HepG2 (cell line): ENCODE measurements around the gene DHCR7. TPM values are rescaled to one million over a fixed set of nuclear protein-coding genes. Genes with fewer than 3 reads are reported as not detected.

Experiments used
- ATAC-seq: fragments of 200-7000 bp; cut with Tn5 transposase; 3 replicates; pipeline ENCODE4 v1.9.1; 2020; ENCODE audit warnings: mild to moderate bottlenecking, moderate library complexity
- BruUV-seq: library from RNA; stranded (reverse); fragments of 400-500 nt; replicated peaks from 2 replicates; lab custom pipeline; 2021; lab: Mats Ljungman, UMichigan
- CTCF ChIA-PET: fragments of 300-600 bp; formaldehyde crosslinking; extraction: SDS; loops from one replicate; lab custom pipeline; 2021; ENCODE audit warnings: low total read pairs, inconsistent platforms, low intra/inter-chr PET ratio; lab: Yijun Ruan, JAX
- POLR2A ChIA-PET: fragments of 350-600 bp; sonication (Branson Sonifier 250); formaldehyde crosslinking; loops from one replicate; lab custom pipeline; 2020; ENCODE audit warnings: antibody characterized with exemption, inconsistent platforms; lab: Yijun Ruan, JAX
- DNase-seq: peaks from one replicate; pipeline ENCODE4 v3.0.0-alpha.2; 2015; ENCODE audit warnings: low spot score
- FAIRE-seq: peaks from 3 replicates; lab custom pipeline; 2011; peaks lifted over from hg19 to GRCh38; lab: Jason Lieb, UNC
- H2AFZ ChIP-seq: one replicate; pipeline ENCODE4 v1.6.1; 2011; ENCODE audit warnings: low read length, inconsistent platforms
- H3K27ac ChIP-seq: fragments of 300-600 bp; 3 replicates; pipeline ENCODE4 v1.8.0; 2011; ENCODE audit warnings: mixed run types, mild to moderate bottlenecking, mixed read lengths, low read length, inconsistent platforms; ENCODE audit not compliant: insufficient read depth; ENCODE audit errors: extremely low read length
- H3K27me3 ChIP-seq, 2 experiments: fragments of 200-600 bp in 1 of 2; 2 replicates in 1 of 2; 3 replicates in 1 of 2; pipeline versions ENCODE4 v1.6.0 to v1.8.0; 2011; ENCODE audit warnings: low read length in 2 of 2, mild to moderate bottlenecking in 2 of 2, moderate library complexity in 2 of 2, inconsistent platforms in 1 of 2; ENCODE audit not compliant: insufficient read depth in 2 of 2, control insufficient read depth in 1 of 2
- H3K36me3 ChIP-seq, 2 experiments: fragments of 200-600 bp in 1 of 2; replicated peaks in 1 of 2; 2 replicates in 1 of 2; 3 replicates in 1 of 2; pipeline versions ENCODE4 v1.5.1 to v1.8.0; 2011; ENCODE audit warnings: low read length in 2 of 2, inconsistent platforms in 1 of 2; ENCODE audit not compliant: insufficient read depth in 2 of 2, control insufficient read depth in 1 of 2
- H3K4me1 ChIP-seq: 2 replicates; pipeline ENCODE4 v1.5.1; 2012; ENCODE audit warnings: low read length, inconsistent platforms; ENCODE audit not compliant: insufficient read depth
- H3K4me2 ChIP-seq: 2 replicates; pipeline ENCODE4 v1.6.0; 2011; ENCODE audit warnings: low read depth, low read length, inconsistent platforms
- H3K4me3 ChIP-seq, 3 experiments: fragments of 200-600 bp in 1 of 3; sonication (generic), shearing (Covaris generic) in 1 of 3; replicated peaks in 1 of 3; 2 replicates each; pipeline ENCODE4 v1.5.1; 2011 to 2016; ENCODE audit warnings: low read length in 3 of 3, inconsistent platforms in 2 of 3, low read depth in 2 of 3, mild to moderate bottlenecking in 2 of 3, control low read depth in 1 of 3, mixed read lengths in 1 of 3; ENCODE audit not compliant: insufficient read depth in 1 of 3
- H3K79me2 ChIP-seq: one replicate; pipeline ENCODE4 v1.6.1; 2011; ENCODE audit warnings: low read length, inconsistent platforms; ENCODE audit not compliant: insufficient read depth
- H3K9ac ChIP-seq: 2 replicates; pipeline ENCODE4 v1.6.0; 2011; ENCODE audit warnings: mild to moderate bottlenecking, low read depth, low read length, inconsistent platforms; ENCODE audit not compliant: insufficient read depth
- H3K9me3 ChIP-seq: 2 replicates; pipeline ENCODE4 v1.5.1; 2012; ENCODE audit warnings: mild to moderate bottlenecking, low read length
- H4K20me1 ChIP-seq: 2 replicates; pipeline ENCODE4 v1.6.0; 2011; ENCODE audit warnings: inconsistent platforms, mild to moderate bottlenecking, low read length, moderate library complexity; ENCODE audit not compliant: insufficient read depth
- ADNP ChIP-seq: sonication (generic); formaldehyde crosslinking; IDR thresholded peaks from 2 replicates; pipeline ENCODE4 v1.4.0; 2020; ENCODE audit warnings: missing genetic modification reagents
- ASH2L ChIP-seq: fragments of 300-600, 200-600 bp; sonication (generic); IDR thresholded peaks from 2 replicates; pipeline ENCODE4 v1.7.0; 2017; ENCODE audit warnings: low read depth, mild to moderate bottlenecking, moderate library complexity, mixed read lengths, low read length; ENCODE audit not compliant: insufficient read length
- ATM ChIP-seq: fragments of 450-650 bp; IDR thresholded peaks from 2 replicates; pipeline ENCODE4 v1.7.1; 2017; ENCODE audit warnings: mild to moderate bottlenecking, borderline replicate concordance
- HOXA9 ChIP-seq: sonication (generic); formaldehyde crosslinking; IDR thresholded peaks from 2 replicates; pipeline ENCODE4 v1.8.1; 2022; ENCODE audit warnings: missing genetic modification reagents, mild to moderate bottlenecking, moderate library complexity, borderline replicate concordance
- HOXD1 ChIP-seq: sonication (generic); formaldehyde crosslinking; IDR thresholded peaks from 2 replicates; pipeline ENCODE4 v1.5.0; 2020; ENCODE audit warnings: missing genetic modification reagents
- ISL2 ChIP-seq: sonication (generic); formaldehyde crosslinking; IDR thresholded peaks from 2 replicates; pipeline ENCODE4 v1.5.0; 2020; ENCODE audit warnings: missing genetic modification reagents
- KDM2A ChIP-seq: sonication (generic); formaldehyde crosslinking; IDR thresholded peaks from 2 replicates; pipeline ENCODE4 v1.4.0; 2020; ENCODE audit warnings: low read depth, missing genetic modification reagents, borderline replicate concordance
- PHF20 ChIP-seq: sonication (generic); formaldehyde crosslinking; IDR thresholded peaks from 2 replicates; pipeline ENCODE4 v1.5.0; 2020; ENCODE audit warnings: mild to moderate bottlenecking, missing genetic modification reagents
- ZNF326 ChIP-seq: sonication (generic); formaldehyde crosslinking; IDR thresholded peaks from 2 replicates; pipeline ENCODE4 v1.4.0; 2020; ENCODE audit warnings: missing genetic modification reagents, borderline replicate concordance
- ZNF543 ChIP-seq: sonication (generic); formaldehyde crosslinking; IDR thresholded peaks from 2 replicates; pipeline ENCODE4 v1.4.0; 2020; ENCODE audit warnings: mild to moderate bottlenecking, missing genetic modification reagents
- ZNF644 ChIP-seq: IDR thresholded peaks from 2 replicates; pipeline ENCODE4 v1.6.1; 2016; ENCODE audit warnings: low read depth
- WGBS: methylation state at CpG from one replicate; pipeline ENCODE4 v1.1.6; 2017; ENCODE audit warnings: low lambda C conversion rate; 5-methylcytosine and 5-hydroxymethylcytosine counted together
- in situ Hi-C: cut with HindIII; loops from 2 replicates; pipeline ENCODE4 v1.10.0; 2017; ENCODE audit warnings: low pct_unique_long_range_greater_than_20kb; ENCODE audit not compliant: extremely low pct_ligation_motif_present
- intact Hi-C: fragments of 100-400 bp; cut with micrococcal nuclease; formaldehyde crosslinking; loops from one replicate; pipeline ENCODE4 v1.10.0; 2022; ENCODE audit not compliant: unreplicated experiment
- polyA plus RNA-seq, 8 experiments: library from polyadenylated mRNA; depleted of rRNA in 3 of 8; stranded (reverse) in 7 of 8; unstranded in 1 of 8; fragments of >200 nt; fragmentation: Illumina TruSeq in 4 of 8; extraction: Trizol in 4 of 8; gene quantifications; 2 replicates each; pipeline versions ENCODE4 v1.2.1 to v1.2.3, GENCODE V29; 2011 to 2016; ENCODE audit warnings: low read depth in 4 of 8, missing spikeins in 1 of 8, mixed read lengths in 1 of 8; ENCODE audit not compliant: insufficient read depth in 1 of 8
- total RNA-seq, 5 experiments: library from RNA; depleted of rRNA; stranded (reverse); fragments of >200 nt; fragmentation: Illumina TruSeq; extraction: Trizol; gene quantifications; 2 replicates each; pipeline ENCODE4 v1.2.3, GENCODE V29; 2016; ENCODE audit warnings: low read depth in 1 of 5
- TF ChIP-seq, protein P1 (sequence below): sonication (generic); formaldehyde crosslinking; IDR thresholded peaks from 2 replicates; pipeline ENCODE4 v1.5.1; 2020; ENCODE audit warnings: mild to moderate bottlenecking, missing genetic modification reagents, moderate library complexity
- TF ChIP-seq, protein P2 (sequence below), 2 experiments: fragments of 450-650 bp in 1 of 2; sonication (generic) in 1 of 2; formaldehyde crosslinking in 1 of 2; IDR thresholded peaks; 2 replicates each; pipeline versions ENCODE4 v1.6.1 to v1.8.0; 2016 to 2022; ENCODE audit warnings: antibody characterized with exemption in 1 of 2, mild to moderate bottlenecking in 1 of 2, missing genetic modification reagents in 1 of 2

The DHCR7 gene
- total and polyA plus RNA-seq, 2 of the 13 experiments (the other 11 are each of a cell fraction or from before 2014, with no cell fraction given), result 96.0 to 143 TPM

DNA sequence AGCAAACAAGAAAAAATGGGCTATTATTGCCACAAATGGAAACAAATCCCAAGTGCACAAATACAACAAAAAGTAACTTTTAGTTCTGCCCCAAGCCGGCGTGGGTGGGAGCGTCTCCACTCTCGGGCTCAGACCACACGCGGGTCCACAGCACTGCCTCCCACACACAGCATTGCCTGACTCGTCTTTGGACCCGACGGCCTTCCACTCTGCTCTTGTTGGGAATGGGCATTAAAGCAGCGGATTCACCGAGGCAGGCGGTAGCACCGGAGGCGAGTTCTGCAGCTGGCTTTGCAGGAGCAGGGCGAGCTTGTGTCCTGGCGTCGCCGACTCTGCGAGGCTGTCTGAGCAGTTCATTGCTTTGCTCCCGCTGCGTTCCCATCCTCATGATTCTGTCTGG lies 27.8 kb upstream of the DHCR7 start:
- FAIRE-seq, result no peak
- H3K36me3 ChIP-seq, result peaks cover 34 to 70% of the 10 kb centered on the region in 2 experiments; a peak in 4 of 5 replicates
- no peak for TF ChIP-seq PHF20 (CRISPR knock-in tag)
- no peak for TF ChIP-seq ISL2 (CRISPR knock-in tag)
- TF ChIP-seq ZNF326 (CRISPR knock-in tag), result no peak
- TF ChIP-seq KDM2A (CRISPR knock-in tag), result no peak
- TF ChIP-seq ATM, result no peak
- TF ChIP-seq ZNF543, result no peak
- no peak for TF ChIP-seq ADNP
- no peak for TF ChIP-seq HOXD1 (CRISPR knock-in tag)
- TF ChIP-seq ZNF644, result no peak
- no peak for TF ChIP-seq ASH2L
- TF ChIP-seq, protein P1, sequence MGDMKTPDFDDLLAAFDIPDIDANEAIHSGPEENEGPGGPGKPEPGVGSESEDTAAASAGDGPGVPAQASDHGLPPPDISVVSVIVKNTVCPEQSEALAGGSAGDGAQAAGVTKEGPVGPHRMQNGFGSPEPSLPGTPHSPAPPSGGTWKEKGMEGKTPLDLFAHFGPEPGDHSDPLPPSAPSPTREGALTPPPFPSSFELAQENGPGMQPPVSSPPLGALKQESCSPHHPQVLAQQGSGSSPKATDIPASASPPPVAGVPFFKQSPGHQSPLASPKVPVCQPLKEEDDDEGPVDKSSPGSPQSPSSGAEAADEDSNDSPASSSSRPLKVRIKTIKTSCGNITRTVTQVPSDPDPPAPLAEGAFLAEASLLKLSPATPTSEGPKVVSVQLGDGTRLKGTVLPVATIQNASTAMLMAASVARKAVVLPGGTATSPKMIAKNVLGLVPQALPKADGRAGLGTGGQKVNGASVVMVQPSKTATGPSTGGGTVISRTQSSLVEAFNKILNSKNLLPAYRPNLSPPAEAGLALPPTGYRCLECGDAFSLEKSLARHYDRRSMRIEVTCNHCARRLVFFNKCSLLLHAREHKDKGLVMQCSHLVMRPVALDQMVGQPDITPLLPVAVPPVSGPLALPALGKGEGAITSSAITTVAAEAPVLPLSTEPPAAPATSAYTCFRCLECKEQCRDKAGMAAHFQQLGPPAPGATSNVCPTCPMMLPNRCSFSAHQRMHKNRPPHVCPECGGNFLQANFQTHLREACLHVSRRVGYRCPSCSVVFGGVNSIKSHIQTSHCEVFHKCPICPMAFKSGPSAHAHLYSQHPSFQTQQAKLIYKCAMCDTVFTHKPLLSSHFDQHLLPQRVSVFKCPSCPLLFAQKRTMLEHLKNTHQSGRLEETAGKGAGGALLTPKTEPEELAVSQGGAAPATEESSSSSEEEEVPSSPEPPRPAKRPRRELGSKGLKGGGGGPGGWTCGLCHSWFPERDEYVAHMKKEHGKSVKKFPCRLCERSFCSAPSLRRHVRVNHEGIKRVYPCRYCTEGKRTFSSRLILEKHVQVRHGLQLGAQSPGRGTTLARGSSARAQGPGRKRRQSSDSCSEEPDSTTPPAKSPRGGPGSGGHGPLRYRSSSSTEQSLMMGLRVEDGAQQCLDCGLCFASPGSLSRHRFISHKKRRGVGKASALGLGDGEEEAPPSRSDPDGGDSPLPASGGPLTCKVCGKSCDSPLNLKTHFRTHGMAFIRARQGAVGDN (CRISPR knock-in tag), result no peak
- no peak for TF ChIP-seq HOXA9 (CRISPR knock-in tag)
- TF ChIP-seq, protein P2, sequence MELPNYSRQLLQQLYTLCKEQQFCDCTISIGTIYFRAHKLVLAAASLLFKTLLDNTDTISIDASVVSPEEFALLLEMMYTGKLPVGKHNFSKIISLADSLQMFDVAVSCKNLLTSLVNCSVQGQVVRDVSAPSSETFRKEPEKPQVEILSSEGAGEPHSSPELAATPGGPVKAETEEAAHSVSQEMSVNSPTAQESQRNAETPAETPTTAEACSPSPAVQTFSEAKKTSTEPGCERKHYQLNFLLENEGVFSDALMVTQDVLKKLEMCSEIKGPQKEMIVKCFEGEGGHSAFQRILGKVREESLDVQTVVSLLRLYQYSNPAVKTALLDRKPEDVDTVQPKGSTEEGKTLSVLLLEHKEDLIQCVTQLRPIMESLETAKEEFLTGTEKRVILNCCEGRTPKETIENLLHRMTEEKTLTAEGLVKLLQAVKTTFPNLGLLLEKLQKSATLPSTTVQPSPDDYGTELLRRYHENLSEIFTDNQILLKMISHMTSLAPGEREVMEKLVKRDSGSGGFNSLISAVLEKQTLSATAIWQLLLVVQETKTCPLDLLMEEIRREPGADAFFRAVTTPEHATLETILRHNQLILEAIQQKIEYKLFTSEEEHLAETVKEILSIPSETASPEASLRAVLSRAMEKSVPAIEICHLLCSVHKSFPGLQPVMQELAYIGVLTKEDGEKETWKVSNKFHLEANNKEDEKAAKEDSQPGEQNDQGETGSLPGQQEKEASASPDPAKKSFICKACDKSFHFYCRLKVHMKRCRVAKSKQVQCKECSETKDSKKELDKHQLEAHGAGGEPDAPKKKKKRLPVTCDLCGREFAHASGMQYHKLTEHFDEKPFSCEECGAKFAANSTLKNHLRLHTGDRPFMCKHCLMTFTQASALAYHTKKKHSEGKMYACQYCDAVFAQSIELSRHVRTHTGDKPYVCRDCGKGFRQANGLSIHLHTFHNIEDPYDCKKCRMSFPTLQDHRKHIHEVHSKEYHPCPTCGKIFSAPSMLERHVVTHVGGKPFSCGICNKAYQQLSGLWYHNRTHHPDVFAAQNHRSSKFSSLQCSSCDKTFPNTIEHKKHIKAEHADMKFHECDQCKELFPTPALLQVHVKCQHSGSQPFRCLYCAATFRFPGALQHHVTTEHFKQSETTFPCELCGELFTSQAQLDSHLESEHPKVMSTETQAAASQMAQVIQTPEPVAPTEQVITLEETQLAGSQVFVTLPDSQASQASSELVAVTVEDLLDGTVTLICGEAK (IDR thresholded peaks at IDR 0.05), result no peak
- TF ChIP-seq, protein P2 (CRISPR knock-in tag; IDR thresholded peaks at IDR 0.05), result no peak

More for the DNA sequence above, 27.8 kb upstream of the DHCR7 start:
- Histone ChIP-seq H2AFZ (no peak overlapping the region), H3K27ac (no peak overlapping the region), H3K9ac (no peak overlapping the region), H3K27me3 (no peaks in the 10 kb centered on the region), H4K20me1 (no peaks in the 10 kb centered on the region), H3K4me3 (no peak overlapping the region), H3K4me1 (peaks cover 8% of the 10 kb centered on the region; the same call in 1 of the 2 replicates), H3K4me2 (no peak overlapping the region), H3K79me2 (no peaks in the 10 kb centered on the region), H3K9me3 (no peaks in the 10 kb centered on the region)
- POLR2A ChIA-PET, result no interaction called here
- ATAC-seq (no peak), DNase-seq (no peak)
- in situ Hi-C loops (no loop called here), intact Hi-C loops (no loop called here)
- CTCF ChIA-PET, result no interaction called here
- no TSS peak for BruUV-seq
- WGBS, result 97% methylated on average over 21 of the region's 21 CpGs
